Measurements from ENCODE around the gene VAMP7.
"Not testable (repeated sequence)": the region's sequence is repeated elsewhere in the genome, so short reads cannot be mapped to it uniquely, and the experiment has no call there.

The VAMP7 gene, protein sequence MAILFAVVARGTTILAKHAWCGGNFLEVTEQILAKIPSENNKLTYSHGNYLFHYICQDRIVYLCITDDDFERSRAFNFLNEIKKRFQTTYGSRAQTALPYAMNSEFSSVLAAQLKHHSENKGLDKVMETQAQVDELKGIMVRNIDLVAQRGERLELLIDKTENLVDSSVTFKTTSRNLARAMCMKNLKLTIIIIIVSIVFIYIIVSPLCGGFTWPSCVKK

GRCh38 chrX:155881158-155881993, at the start of gene VAMP7:
Gene VAMP7 (plus strand): TSS chrX:155881345. CDS start chrX:155889467, 8,122 bp downstream.
- DNase-seq (ENCODE audit: low read depth) = peak; percentile 87

GRCh38 chrX:155841232-155841631, 39.9 kb upstream of the VAMP7 start:
- DNase-seq (ENCODE audit: low read depth) = no peak

DNA sequence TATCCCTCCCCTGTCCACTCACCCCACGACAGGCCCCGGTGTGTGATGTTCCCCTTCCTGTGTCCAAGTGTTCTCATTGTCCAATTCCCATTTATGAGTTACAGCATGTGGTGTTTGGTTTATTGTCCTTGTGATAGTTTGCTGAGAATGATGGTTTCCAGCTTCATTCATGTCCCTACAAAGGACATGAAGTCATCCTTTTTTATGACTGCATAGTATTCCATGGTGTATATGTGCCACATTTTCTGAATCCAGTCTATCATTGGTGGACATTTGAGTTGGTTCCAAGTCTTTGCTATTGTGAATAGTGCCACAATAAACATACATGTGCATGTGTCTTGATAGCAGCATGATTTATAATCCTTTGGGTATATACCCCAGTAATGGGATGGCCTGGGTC, 29.4 kb upstream of the VAMP7 start:
- not testable (repeated sequence) for DNase-seq (ENCODE audit: low read depth)

- DNase-seq (ENCODE audit: low read depth) = no peak
Observed at GRCh38 chrX:155857561-155857960, 23.6 kb upstream of the VAMP7 start.

DNA sequence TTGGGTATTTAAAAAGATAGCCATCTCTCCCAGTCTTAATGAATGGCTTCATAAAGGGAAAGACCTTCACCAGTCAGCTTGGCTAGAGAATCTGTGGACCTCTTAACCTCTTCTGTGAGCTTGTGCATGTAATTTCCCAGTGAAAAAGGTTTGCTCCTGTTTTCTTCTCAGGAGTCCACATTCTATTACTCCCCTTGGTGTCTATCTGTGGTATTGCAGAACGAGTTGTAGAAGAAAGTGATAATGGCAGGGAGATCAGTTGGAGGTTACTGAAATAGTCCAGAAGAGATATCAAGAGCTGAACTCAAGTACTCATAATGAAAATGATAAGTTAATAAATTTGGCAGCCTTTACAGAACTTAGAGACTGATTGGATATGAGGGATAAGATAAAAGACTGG, 16.5 kb upstream of the VAMP7 start:
- no peak for DNase-seq (ENCODE audit: low read depth)

- DNase-seq (ENCODE audit: low read depth) = no peak
Observed at GRCh38 chrX:155865193-155865592, 16.0 kb upstream of the VAMP7 start.

DNA sequence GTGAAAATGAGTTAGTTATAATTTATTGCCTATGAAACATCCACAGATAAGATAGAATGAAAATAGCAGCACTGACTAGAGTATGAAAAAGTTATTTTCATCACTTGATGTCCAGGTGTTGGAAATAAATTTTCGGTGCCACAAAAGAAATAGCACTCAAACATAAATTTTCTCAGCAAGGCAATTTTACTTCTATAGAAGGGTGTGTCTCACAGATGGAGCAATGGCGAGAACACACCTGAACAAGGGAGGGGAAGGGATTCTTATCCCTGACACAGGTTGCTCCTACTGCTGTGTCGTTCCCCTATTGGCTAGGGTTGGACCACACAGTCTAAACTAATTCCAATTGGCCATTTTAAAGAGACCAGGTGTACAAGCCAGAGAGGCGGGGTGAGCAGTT, 13.3 kb upstream of the VAMP7 start:
- DNase-seq (ENCODE audit: low read depth) = no peak

- no peak for DNase-seq (ENCODE audit: low read depth)
Observed at GRCh38 chrX:155870958-155871357, 10.2 kb upstream of the VAMP7 start.

DNA sequence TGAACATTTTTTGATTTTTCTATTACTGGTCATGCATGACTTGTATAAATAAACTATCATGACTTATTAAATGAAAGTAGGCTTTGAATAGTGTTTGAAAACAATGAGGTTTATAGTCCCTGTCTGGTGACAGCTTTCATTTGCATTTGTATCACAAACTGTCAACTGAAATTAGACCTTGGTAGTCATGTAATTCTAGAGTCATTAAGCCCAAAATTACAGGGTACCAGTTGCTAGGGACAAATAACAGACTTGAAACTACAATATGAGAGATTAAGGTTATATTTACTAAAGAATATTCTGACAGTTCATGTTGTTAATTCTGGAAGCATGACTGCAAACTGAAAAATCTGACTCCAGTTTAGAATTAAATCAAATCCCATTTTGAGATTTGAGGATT, 9.2 kb upstream of the VAMP7 start:
- DNase-seq (ENCODE audit: low read depth) = no peak

- no peak for DNase-seq (ENCODE audit: low read depth)
Observed at GRCh38 chrX:155873188-155873587, 8.0 kb upstream of the VAMP7 start.

- no peak for DNase-seq (ENCODE audit: low read depth)
Observed at GRCh38 chrX:155874571-155875244, 6.4 kb upstream of the VAMP7 start.

DNA sequence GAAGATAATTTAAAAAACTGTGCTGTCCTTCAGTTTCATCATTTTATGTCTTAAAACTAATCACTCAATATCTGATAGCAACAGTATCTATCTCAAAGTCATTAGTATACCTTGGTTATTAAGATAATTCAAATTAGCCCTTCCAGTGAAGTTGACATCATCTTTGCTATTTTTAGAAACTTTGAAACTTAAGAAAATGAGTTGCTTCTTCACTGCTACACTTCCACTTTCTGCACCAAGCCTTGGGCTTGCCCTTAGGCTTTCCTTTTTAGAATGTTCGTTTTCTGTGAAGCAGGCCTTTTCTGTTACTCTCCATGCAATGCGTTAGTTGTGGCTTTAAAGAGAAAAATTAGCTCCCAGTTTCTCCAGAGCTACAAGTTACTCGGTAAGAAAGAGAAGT, 4.4 kb upstream of the VAMP7 start:
- no peak for DNase-seq (ENCODE audit: low read depth)

DNA sequence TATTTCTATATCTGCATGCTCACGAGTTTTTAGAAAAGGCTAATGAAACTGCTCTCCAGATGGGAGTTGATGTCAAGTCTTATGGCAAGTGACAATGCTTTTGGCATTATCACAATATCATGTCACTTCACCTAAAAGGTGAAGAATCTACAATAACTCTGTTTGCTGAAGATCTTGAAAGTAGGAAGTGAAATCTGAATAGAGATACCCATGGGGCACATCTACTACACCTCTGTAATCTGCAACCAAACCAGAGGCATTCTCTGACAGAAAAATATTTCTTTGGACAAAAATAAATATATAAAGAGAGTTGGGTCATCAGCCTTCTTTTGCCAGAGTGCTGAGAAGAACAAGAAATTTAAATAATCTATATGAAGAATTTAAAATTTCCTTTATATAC, 3.9 kb upstream of the VAMP7 start:
- DNase-seq (ENCODE audit: low read depth) = no peak

DNA sequence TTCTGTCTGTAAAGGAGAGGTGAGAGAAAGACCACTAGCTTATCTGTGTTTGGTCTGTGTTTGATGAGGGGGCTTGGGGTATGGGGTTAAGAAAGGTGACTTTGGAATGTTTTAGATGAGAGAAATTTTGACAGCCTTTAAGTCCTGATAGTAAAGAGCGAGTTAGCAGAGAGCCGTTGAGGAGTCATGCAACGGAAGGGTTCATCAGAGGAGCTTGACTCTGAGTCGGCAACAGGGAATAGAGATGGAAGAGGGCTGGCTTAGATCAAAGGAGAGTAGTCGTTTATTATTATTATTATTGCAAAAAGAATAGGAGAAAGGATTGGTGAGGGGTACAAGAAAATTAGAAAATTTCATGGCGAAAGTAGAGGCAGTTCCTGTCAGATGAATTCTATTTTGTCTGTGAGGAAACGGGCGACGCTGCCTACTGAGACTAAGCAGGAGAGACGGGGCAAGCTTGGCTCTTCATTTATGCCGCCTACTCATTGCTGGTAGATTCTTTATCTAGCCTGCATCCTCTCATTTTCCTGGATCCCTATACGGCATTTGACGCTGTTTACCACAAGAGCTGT, 473 bp upstream of the VAMP7 start:
- peak; percentile 14 for DNase-seq (ENCODE audit: low read depth)

GRCh38 chrX:155886409-155886808, 5.3 kb downstream of the VAMP7 start:
- no peak for DNase-seq (ENCODE audit: low read depth)

DNA sequence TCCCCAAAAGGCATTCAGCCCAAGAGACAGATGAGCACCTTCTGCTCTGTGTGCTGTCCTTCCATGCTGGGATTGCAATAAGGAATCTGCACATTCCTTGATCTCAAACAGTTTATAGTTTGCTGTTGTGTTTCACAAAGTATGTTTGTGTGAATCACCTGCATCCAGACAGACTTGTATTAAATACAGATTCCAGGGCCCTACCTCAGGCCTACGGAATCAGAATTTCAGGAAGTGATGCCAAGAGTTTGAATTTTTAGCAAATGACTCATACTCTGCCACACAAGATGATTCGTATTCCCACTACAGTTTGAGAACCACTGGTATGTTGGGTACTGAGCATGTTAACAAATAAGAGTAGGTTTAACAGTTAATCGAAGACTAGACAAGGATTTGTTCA, 7.0 kb downstream of the VAMP7 start:
- peak; percentile 83 for DNase-seq (ENCODE audit: low read depth)

- no peak for DNase-seq (ENCODE audit: low read depth)
Observed at GRCh38 chrX:155889328-155889727, 8.2 kb downstream of the VAMP7 start.

GRCh38 chrX:155891446-155892210, 10.5 kb downstream of the VAMP7 start:
- no peak for DNase-seq (ENCODE audit: low read depth)

DNA sequence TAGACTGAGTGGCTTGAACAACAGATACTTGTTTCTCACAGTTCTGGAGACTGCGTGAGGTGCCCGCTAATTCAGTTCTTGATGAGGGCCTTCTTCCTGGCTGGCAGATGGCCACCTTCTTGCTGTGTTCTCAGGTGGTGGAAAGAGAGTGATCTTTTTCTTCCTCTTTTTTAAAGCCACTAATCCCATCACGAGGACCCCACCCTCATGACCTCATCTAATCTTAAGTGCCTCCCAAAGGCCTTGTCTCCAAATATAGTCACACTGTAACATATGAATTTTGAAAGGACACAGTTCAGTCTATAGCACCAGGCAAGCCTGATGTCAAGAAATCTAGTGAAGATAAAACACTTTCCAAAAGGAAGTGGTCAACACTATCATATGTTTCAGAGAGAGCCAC, 12.4 kb downstream of the VAMP7 start:
- DNase-seq (ENCODE audit: low read depth) = no peak

GRCh38 chrX:155896512-155896911, 15.4 kb downstream of the VAMP7 start:
- DNase-seq (ENCODE audit: low read depth) = no peak

GRCh38 chrX:155899366-155899765, 18.2 kb downstream of the VAMP7 start:
- DNase-seq (ENCODE audit: low read depth) = peak; percentile 35

DNA sequence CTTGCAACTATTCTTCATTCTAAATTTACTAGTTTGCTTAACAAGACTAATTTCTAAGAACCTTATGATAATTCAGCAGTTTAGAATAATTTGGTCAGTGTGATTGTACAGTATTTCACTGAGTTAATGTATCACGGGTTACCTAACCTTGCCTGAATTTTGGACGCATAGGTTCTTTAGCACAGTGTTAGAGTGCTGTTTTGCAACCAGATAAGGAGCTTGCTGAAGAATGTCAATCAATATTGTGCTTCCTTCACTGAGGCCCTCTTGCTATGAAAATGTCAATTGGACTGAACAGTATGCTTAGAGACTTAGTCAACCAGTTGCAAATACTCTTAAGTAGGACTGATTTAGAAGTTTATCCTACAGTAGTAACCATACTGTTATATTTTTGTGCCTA, 19.6 kb downstream of the VAMP7 start:
- DNase-seq (ENCODE audit: low read depth) = no peak

Data from amniotic epithelial cell (primary cell).